GM23338 (cell line): Measurements from ENCODE around the gene DMAC2L.

Experiments used
- CREB1 ChIP-seq: fragments of 250-450 bp; sonication (Bioruptor Pico); IDR thresholded peaks from 2 replicates; pipeline ENCODE4 v1.5.0; 2020; ENCODE audit warnings: low read depth, mild to moderate bottlenecking, moderate library complexity
- EZH2 ChIP-seq: fragments of 200-600 bp; sonication (generic); IDR thresholded peaks from one replicate; pipeline ENCODE4 v1.8.0; 2017; ENCODE audit warnings: antibody characterized with exemption, mild to moderate bottlenecking, low read depth; ENCODE audit not compliant: unreplicated experiment
- EZH2phosphoT487 ChIP-seq: fragments of 200-600 bp; sonication (generic); IDR thresholded peaks from one replicate; pipeline ENCODE4 v1.8.1; 2018; ENCODE audit warnings: antibody characterized with exemption; ENCODE audit not compliant: unreplicated experiment
- JUNB ChIP-seq: IDR thresholded peaks from one replicate; pipeline ENCODE4 v1.6.1; 2016; ENCODE audit warnings: antibody characterized with exemption; ENCODE audit not compliant: unreplicated experiment
- NANOG ChIP-seq: IDR thresholded peaks from 2 replicates; pipeline ENCODE4 v1.6.1; 2016; ENCODE audit warnings: antibody characterized with exemption, borderline replicate concordance
- POLR2AphosphoS5 ChIP-seq: IDR thresholded peaks from 2 replicates; pipeline ENCODE4 v1.6.1; 2016; ENCODE audit warnings: antibody characterized with exemption, low read depth
- REST ChIP-seq: IDR thresholded peaks from one replicate; pipeline ENCODE4 v1.6.1; 2018; ENCODE audit warnings: antibody characterized with exemption; ENCODE audit not compliant: unreplicated experiment
- STAT1 ChIP-seq: IDR thresholded peaks from one replicate; pipeline ENCODE4 v1.6.1; 2016; ENCODE audit warnings: antibody characterized with exemption; ENCODE audit not compliant: unreplicated experiment
- ZNF114 ChIP-seq: fragments of 250-450 bp; sonication (Bioruptor Pico); IDR thresholded peaks from 2 replicates; pipeline ENCODE4 v1.5.0; 2020; ENCODE audit warnings: mild to moderate bottlenecking, moderate library complexity
- ZNF331 ChIP-seq: fragments of 250-450 bp; sonication (Bioruptor Pico); IDR thresholded peaks from 2 replicates; pipeline ENCODE4 v1.5.0; 2020; ENCODE audit warnings: low read depth, mild to moderate bottlenecking, moderate library complexity
- TF ChIP-seq, protein P1 (sequence below), 2 experiments: fragments of 200-600 bp in 1 of 2; sonication (generic) in 1 of 2; conservative IDR thresholded peaks; 2 replicates each; pipeline versions ENCODE4 v1.5.1 to v1.6.1; 2016 to 2017; ENCODE audit warnings: antibody characterized with exemption in 2 of 2, low read depth in 2 of 2, mild to moderate bottlenecking in 2 of 2, moderate library complexity in 1 of 2
- TF ChIP-seq, protein P2 (sequence below): IDR thresholded peaks from 2 replicates; pipeline ENCODE4 v1.6.1; 2016; ENCODE audit warnings: antibody characterized with exemption
- TF ChIP-seq, protein P3 (sequence below): fragments of 250-450 bp; sonication (Bioruptor Pico); IDR thresholded peaks from 2 replicates; pipeline ENCODE4 v1.5.0; 2020; ENCODE audit warnings: mild to moderate bottlenecking, moderate library complexity

- TF ChIP-seq, protein P1, sequence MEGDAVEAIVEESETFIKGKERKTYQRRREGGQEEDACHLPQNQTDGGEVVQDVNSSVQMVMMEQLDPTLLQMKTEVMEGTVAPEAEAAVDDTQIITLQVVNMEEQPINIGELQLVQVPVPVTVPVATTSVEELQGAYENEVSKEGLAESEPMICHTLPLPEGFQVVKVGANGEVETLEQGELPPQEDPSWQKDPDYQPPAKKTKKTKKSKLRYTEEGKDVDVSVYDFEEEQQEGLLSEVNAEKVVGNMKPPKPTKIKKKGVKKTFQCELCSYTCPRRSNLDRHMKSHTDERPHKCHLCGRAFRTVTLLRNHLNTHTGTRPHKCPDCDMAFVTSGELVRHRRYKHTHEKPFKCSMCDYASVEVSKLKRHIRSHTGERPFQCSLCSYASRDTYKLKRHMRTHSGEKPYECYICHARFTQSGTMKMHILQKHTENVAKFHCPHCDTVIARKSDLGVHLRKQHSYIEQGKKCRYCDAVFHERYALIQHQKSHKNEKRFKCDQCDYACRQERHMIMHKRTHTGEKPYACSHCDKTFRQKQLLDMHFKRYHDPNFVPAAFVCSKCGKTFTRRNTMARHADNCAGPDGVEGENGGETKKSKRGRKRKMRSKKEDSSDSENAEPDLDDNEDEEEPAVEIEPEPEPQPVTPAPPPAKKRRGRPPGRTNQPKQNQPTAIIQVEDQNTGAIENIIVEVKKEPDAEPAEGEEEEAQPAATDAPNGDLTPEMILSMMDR (conservative IDR thresholded peaks at IDR 0.05; ENCODE audit: low read depth in 2 of 2): no peak
- TF ChIP-seq POLR2AphosphoS5 (no peak), NANOG (no peak), CREB1 (CRISPR knock-in tag) (no peak), EZH2 (no peak), REST (no peak), JUNB (no peak), EZH2phosphoT487 (no peak), ZNF114 (CRISPR knock-in tag) (no peak), ZNF331 (no peak), STAT1 (no peak)
- TF ChIP-seq, protein P2, sequence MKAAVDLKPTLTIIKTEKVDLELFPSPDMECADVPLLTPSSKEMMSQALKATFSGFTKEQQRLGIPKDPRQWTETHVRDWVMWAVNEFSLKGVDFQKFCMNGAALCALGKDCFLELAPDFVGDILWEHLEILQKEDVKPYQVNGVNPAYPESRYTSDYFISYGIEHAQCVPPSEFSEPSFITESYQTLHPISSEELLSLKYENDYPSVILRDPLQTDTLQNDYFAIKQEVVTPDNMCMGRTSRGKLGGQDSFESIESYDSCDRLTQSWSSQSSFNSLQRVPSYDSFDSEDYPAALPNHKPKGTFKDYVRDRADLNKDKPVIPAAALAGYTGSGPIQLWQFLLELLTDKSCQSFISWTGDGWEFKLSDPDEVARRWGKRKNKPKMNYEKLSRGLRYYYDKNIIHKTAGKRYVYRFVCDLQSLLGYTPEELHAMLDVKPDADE: no peak
- TF ChIP-seq, protein P3, sequence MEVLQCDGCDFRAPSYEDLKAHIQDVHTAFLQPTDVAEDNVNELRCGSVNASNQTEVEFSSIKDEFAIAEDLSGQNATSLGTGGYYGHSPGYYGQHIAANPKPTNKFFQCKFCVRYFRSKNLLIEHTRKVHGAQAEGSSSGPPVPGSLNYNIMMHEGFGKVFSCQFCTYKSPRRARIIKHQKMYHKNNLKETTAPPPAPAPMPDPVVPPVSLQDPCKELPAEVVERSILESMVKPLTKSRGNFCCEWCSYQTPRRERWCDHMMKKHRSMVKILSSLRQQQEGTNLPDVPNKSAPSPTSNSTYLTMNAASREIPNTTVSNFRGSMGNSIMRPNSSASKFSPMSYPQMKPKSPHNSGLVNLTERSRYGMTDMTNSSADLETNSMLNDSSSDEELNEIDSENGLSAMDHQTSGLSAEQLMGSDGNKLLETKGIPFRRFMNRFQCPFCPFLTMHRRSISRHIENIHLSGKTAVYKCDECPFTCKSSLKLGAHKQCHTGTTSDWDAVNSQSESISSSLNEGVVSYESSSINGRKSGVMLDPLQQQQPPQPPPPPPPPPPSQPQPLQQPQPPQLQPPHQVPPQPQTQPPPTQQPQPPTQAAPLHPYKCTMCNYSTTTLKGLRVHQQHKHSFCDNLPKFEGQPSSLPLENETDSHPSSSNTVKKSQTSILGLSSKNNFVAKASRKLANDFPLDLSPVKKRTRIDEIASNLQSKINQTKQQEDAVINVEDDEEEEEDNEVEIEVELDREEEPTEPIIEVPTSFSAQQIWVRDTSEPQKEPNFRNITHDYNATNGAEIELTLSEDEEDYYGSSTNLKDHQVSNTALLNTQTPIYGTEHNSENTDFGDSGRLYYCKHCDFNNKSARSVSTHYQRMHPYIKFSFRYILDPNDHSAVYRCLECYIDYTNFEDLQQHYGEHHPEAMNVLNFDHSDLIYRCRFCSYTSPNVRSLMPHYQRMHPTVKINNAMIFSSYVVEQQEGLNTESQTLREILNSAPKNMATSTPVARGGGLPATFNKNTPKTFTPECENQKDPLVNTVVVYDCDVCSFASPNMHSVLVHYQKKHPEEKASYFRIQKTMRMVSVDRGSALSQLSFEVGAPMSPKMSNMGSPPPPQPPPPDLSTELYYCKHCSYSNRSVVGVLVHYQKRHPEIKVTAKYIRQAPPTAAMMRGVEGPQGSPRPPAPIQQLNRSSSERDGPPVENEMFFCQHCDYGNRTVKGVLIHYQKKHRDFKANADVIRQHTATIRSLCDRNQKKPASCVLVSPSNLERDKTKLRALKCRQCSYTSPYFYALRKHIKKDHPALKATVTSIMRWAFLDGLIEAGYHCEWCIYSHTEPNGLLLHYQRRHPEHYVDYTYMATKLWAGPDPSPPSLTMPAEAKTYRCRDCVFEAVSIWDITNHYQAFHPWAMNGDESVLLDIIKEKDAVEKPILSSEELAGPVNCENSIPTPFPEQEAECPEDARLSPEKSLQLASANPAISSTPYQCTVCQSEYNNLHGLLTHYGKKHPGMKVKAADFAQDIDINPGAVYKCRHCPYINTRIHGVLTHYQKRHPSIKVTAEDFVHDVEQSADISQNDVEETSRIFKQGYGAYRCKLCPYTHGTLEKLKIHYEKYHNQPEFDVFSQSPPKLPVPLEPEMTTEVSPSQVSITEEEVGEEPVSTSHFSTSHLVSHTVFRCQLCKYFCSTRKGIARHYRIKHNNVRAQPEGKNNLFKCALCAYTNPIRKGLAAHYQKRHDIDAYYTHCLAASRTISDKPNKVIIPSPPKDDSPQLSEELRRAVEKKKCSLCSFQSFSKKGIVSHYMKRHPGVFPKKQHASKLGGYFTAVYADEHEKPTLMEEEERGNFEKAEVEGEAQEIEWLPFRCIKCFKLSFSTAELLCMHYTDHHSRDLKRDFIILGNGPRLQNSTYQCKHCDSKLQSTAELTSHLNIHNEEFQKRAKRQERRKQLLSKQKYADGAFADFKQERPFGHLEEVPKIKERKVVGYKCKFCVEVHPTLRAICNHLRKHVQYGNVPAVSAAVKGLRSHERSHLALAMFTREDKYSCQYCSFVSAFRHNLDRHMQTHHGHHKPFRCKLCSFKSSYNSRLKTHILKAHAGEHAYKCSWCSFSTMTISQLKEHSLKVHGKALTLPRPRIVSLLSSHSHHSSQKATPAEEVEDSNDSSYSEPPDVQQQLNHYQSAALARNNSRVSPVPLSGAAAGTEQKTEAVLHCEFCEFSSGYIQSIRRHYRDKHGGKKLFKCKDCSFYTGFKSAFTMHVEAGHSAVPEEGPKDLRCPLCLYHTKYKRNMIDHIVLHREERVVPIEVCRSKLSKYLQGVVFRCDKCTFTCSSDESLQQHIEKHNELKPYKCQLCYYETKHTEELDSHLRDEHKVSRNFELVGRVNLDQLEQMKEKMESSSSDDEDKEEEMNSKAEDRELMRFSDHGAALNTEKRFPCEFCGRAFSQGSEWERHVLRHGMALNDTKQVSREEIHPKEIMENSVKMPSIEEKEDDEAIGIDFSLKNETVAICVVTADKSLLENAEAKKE (CRISPR knock-in tag): no peak
Measured at GRCh38 chr14:50347521-50347920, 35.4 kb downstream of the DMAC2L start.
